PFSK-1 (cell line): Measurements from ENCODE around the gene ISL2.

Source experiments
- FOXP2 ChIP-seq: optimal IDR thresholded peaks from 2 replicates; pipeline ENCODE3; 2011; ENCODE audit warnings: borderline replicate concordance, control low read depth, inconsistent platforms; ENCODE audit not compliant: insufficient read depth; ENCODE audit errors: extremely low read length, extremely low read depth
- POLR2AphosphoS5 ChIP-seq: IDR thresholded peaks from 2 replicates; pipeline ENCODE4 v1.6.1; 2012; ENCODE audit warnings: low read depth, mild to moderate bottlenecking, control low read depth, low read length, moderate library complexity
- SIN3A ChIP-seq: IDR thresholded peaks from 2 replicates; pipeline ENCODE4 v1.6.1; 2012; ENCODE audit warnings: mild to moderate bottlenecking, low read length, moderate library complexity, borderline replicate concordance; ENCODE audit not compliant: insufficient read depth
- TAF1 ChIP-seq: IDR thresholded peaks from 2 replicates; pipeline ENCODE4 v1.6.1; 2012; ENCODE audit warnings: low read length, control low read depth, borderline replicate concordance; ENCODE audit not compliant: insufficient read depth
- TF ChIP-seq, protein P1 (sequence below), 2 experiments: IDR thresholded peaks; 2 replicates each; pipeline versions ENCODE4 v1.6.1 to v1.8.0; 2011 to 2012; ENCODE audit warnings: low read depth in 2 of 2, low read length in 2 of 2, control low read depth in 1 of 2, inconsistent platforms in 1 of 2, mild to moderate bottlenecking in 1 of 2, moderate library complexity in 1 of 2; ENCODE audit not compliant: insufficient read depth in 1 of 2

The ISL2 gene

DNA sequence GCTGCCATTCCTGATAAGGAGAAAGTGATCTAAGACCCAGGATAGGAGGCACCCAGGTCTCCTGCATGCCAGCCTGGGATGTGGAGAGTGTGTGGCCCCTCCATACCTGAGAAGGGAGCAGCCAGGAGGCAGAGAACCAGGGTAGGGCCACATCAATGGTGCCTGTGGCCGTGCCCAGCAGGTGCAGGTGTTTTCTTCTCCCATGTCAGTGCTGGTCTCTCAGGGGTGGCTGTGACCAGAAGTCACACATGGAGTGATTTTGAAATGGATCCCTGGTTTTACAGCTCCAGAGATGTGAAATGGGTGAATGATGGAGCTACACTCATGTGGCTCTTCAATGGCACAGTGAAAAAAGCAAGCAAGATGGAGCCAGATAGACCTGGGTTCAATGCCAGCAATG is 3.3 kb upstream of the ISL2 start:
- TF ChIP-seq SIN3A (no peak), POLR2AphosphoS5 (no peak), TAF1 (no peak), FOXP2 (no peak)
- TF ChIP-seq, protein P1, sequence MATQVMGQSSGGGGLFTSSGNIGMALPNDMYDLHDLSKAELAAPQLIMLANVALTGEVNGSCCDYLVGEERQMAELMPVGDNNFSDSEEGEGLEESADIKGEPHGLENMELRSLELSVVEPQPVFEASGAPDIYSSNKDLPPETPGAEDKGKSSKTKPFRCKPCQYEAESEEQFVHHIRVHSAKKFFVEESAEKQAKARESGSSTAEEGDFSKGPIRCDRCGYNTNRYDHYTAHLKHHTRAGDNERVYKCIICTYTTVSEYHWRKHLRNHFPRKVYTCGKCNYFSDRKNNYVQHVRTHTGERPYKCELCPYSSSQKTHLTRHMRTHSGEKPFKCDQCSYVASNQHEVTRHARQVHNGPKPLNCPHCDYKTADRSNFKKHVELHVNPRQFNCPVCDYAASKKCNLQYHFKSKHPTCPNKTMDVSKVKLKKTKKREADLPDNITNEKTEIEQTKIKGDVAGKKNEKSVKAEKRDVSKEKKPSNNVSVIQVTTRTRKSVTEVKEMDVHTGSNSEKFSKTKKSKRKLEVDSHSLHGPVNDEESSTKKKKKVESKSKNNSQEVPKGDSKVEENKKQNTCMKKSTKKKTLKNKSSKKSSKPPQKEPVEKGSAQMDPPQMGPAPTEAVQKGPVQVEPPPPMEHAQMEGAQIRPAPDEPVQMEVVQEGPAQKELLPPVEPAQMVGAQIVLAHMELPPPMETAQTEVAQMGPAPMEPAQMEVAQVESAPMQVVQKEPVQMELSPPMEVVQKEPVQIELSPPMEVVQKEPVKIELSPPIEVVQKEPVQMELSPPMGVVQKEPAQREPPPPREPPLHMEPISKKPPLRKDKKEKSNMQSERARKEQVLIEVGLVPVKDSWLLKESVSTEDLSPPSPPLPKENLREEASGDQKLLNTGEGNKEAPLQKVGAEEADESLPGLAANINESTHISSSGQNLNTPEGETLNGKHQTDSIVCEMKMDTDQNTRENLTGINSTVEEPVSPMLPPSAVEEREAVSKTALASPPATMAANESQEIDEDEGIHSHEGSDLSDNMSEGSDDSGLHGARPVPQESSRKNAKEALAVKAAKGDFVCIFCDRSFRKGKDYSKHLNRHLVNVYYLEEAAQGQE (IDR thresholded peaks at IDR 0.05; ENCODE audit: insufficient read depth in 1 of 2, low read depth in 2 of 2, low read length in 2 of 2) = no peak

DNA sequence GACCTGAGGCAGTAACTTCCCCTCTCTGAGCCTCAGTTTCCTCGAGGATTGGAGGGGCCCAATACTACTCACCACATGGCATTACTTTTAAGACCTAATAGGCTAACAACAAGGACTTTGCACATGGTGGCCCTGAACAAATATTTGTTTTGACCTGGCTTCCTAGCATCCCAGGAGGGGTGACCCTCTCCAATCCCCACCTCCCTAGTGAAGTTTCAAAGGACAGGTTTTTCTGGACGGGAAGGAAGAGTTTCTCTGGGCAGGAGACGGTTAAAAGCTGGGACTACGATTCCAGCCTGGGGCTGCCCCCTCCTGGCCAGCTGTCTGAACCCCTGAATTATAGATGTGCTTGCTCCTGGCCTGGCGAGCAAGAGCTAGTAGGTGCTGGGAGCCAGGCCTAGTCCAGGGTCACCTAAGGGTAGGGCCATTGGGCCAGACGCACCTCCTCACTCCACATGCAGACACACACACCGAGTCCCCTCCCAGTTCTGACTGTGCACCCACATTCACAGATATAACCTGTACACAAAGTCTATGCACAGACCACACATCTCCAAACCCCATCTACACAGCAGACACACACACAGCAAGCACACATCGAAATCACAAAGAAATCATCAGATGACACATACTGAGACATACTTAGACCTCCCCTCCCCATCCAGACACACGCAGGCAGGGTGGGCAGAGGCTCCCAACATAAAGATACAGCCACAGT is 2.7 kb upstream of the ISL2 start:
- TF ChIP-seq, protein P1 (IDR thresholded peaks at IDR 0.05; ENCODE audit: insufficient read depth in 1 of 2, low read depth in 2 of 2, low read length in 2 of 2) = no peak
- no peak for TF ChIP-seq SIN3A

DNA sequence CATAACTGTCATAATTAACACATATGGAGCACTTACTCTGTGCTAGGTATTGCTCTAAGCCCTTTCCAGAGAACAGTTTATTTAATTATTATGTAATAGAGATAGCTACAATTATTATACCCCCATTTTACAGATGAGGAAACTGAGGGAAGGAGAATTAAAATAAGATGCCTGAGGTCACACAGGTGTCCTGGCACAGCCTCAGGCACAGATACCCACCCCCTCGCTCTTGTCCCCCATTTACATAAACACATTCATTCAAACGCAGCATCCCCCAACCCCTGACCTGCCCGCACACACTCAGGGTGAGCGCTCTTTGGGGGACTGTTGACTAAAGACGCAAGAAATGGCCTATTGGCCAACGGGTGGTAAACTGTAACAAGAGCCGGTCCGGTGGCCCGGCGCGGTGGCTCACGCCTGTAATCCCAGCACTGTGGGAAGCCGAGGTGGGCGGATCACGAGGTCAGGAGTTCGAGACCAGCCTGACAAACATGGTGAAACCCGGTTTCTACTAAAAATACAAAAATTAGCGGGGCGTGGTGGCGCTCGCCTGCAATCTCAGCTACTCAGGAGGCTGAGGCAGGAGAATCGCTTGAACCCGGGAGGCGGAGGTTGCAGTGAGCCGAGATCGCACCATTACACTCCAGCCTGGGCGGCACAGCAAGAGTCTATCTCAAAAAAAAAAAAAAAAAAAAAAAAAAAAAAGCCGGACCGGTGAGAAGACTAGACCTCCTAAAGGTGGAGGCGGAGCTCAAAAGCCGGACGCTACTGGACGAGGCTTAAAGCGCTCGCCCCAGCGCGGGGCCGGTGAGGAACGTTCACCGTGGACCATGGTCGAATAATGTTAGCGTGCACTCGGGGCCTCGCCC is 1.9 kb upstream of the ISL2 start:
- TF ChIP-seq, protein P1 (IDR thresholded peaks at IDR 0.05; ENCODE audit: insufficient read depth in 1 of 2, low read depth in 2 of 2, low read length in 2 of 2) = no peak
- no peak for TF ChIP-seq TAF1
- TF ChIP-seq POLR2AphosphoS5 = no peak
- TF ChIP-seq FOXP2 = no peak
- TF ChIP-seq SIN3A = no peak

DNA sequence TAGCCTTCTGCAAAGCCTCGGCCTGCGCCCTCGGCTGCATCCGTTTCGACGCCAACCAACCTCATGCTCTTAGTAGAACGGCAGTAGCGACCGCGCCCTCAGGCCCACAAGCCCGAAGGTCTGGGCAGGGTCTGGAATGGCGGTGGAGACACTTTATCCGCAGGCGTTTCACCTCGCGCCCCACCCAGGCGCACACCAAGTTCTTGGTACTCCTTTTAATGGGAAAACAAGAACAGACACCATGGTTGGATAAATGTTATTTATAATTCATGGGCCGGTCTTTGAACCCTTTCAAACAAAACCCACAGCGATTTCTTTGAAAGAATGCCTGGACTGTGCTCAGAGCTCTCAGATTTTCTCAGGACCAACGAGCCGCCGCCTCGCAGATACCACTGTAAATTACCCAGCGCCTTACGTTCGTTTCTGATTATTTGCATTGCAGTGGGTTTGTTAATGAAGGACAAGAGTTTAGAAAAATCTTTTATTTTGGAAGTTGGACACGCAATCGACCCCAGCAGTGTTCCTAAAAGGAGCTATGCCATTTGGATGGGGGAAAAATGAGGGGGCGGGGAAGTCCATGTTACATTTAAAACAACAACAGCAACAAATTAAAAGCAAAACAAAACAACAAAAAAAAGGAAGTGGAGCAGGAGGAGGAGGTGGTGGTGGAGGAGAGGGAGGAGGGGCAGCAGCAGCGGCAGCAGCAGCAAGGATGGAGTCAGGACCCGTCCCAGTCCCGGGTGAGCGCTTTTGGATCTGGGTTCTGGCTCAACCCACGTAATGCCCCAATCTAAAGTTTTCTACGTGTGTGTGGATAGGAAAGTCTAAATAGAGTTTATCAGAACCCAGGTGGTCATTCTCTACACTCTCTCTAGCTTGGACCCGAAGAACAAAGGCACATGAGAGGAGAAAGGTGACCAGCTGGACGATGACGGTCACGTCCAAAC is 993 bp upstream of the ISL2 start:
- TF ChIP-seq SIN3A (no peak), POLR2AphosphoS5 (no peak), FOXP2 (peak; percentile 86), TAF1 (no peak)
- TF ChIP-seq, protein P1 (IDR thresholded peaks at IDR 0.05; ENCODE audit: insufficient read depth in 1 of 2, low read depth in 2 of 2, low read length in 2 of 2) = no peak
